GM12874 (cell line): ENCODE results near the gene ELL2.

Source experiments
- CTCF ChIP-seq: IDR thresholded peaks from 2 replicates; pipeline ENCODE4 v1.5.1; 2011; ENCODE audit warnings: low read depth, mild to moderate bottlenecking, control low read depth, low read length, moderate library complexity; ENCODE audit not compliant: insufficient read depth

ELL2 gene

GRCh38 chr5:95847261-95847592 is 114.4 kb downstream of the ELL2 start:
- no peak for TF ChIP-seq CTCF

GRCh38 chr5:95846554-95847260 is 114.9 kb downstream of the ELL2 start:
- peak; percentile 82 for TF ChIP-seq CTCF

GRCh38 chr5:95845391-95845790 is 116.3 kb downstream of the ELL2 start:
- no peak for TF ChIP-seq CTCF

- TF ChIP-seq CTCF = no peak
Measured at GRCh38 chr5:95843733-95844223, 117.9 kb downstream of the ELL2 start.

GRCh38 chr5:95842854-95843544 is 118.7 kb downstream of the ELL2 start:
- TF ChIP-seq CTCF = peak; percentile 44

GRCh38 chr5:95841914-95842812 is 119.5 kb downstream of the ELL2 start:
- TF ChIP-seq CTCF = no peak
